CD14-positive monocyte (primary cell): ENCODE measurements around the gene RNF141. TPM values are rescaled to one million over a fixed set of nuclear protein-coding genes. Genes with fewer than 3 reads are reported as not detected.

Experiments
- DNase-seq, 3 donors: peaks; one replicate each; pipeline ENCODE4 v3.0.0-alpha.2; 2011 to 2022
- H2AFZ ChIP-seq: 2 replicates; pipeline ENCODE4 v1.6.0; 2012; ENCODE audit warnings: mild to moderate bottlenecking, low read depth, low read length, inconsistent platforms; ENCODE audit not compliant: insufficient read depth, poor library complexity, severe bottlenecking
- H3K27ac ChIP-seq, 2 donors: 1 replicate in 1 of 2; 2 replicates in 1 of 2; pipeline ENCODE4 v1.5.1; 2012 to 2013; ENCODE audit warnings: low read length in 2 of 2, control low read depth in 1 of 2, inconsistent platforms in 1 of 2, low read depth in 1 of 2, mild to moderate bottlenecking in 1 of 2
- H3K27me3 ChIP-seq, 2 donors: one replicate each; pipeline versions ENCODE4 v1.6.0 to v1.6.1; 2011 to 2013; ENCODE audit warnings: low read length in 2 of 2; ENCODE audit not compliant: control insufficient read depth in 2 of 2, insufficient read depth in 2 of 2
- H3K36me3 ChIP-seq, 2 donors: replicated peaks in 1 of 2; 1 replicate in 1 of 2; 2 replicates in 1 of 2; pipeline versions ENCODE4 v1.5.1 to v1.6.1; 2012 to 2013; ENCODE audit warnings: low read length in 2 of 2, control low read depth in 1 of 2, inconsistent platforms in 1 of 2, mild to moderate bottlenecking in 1 of 2; ENCODE audit not compliant: insufficient read depth in 2 of 2, control insufficient read depth in 1 of 2
- H3K4me1 ChIP-seq, 2 donors: 1 replicate in 1 of 2; 2 replicates in 1 of 2; pipeline versions ENCODE4 v1.5.1 to v1.6.1; 2012 to 2013; ENCODE audit warnings: low read length in 2 of 2, control low read depth in 1 of 2, inconsistent platforms in 1 of 2, mild to moderate bottlenecking in 1 of 2, moderate library complexity in 1 of 2; ENCODE audit not compliant: insufficient read depth in 2 of 2, control insufficient read depth in 1 of 2
- H3K4me2 ChIP-seq: replicated peaks from 2 replicates; pipeline ENCODE3; 2012; ENCODE audit warnings: low read length, moderate library complexity, mild to moderate bottlenecking; ENCODE audit not compliant: poor library complexity, severe bottlenecking; ENCODE audit errors: extremely low read depth
- H3K4me3 ChIP-seq, 3 experiments: fragments of 200-600 bp in 1 of 3; sonication (generic) in 1 of 3; replicated peaks in 1 of 3; 1 replicate in 2 of 3; 2 replicates in 1 of 3; pipeline ENCODE4 v1.5.1; 2011 to 2013; ENCODE audit warnings: low read length in 3 of 3, mild to moderate bottlenecking in 3 of 3, control low read depth in 2 of 3, low read depth in 2 of 3, inconsistent platforms in 1 of 3, moderate library complexity in 1 of 3
- H3K79me2 ChIP-seq: 2 replicates; pipeline ENCODE4 v1.6.0; 2012; ENCODE audit warnings: mild to moderate bottlenecking, control low read depth, inconsistent platforms, low read length, moderate library complexity; ENCODE audit not compliant: insufficient read depth
- H3K9ac ChIP-seq: 2 replicates; pipeline ENCODE4 v1.6.0; 2017; ENCODE audit warnings: low read length, mild to moderate bottlenecking; ENCODE audit not compliant: insufficient read depth, poor library complexity, severe bottlenecking
- H3K9me3 ChIP-seq, 2 donors: replicated peaks in 1 of 2; 1 replicate in 1 of 2; 2 replicates in 1 of 2; pipeline versions ENCODE4 v1.5.1 to v1.6.1; 2012 to 2013; ENCODE audit warnings: low read length in 2 of 2, control low read depth in 1 of 2; ENCODE audit not compliant: control insufficient read depth in 1 of 2, insufficient read depth in 1 of 2
- H4K20me1 ChIP-seq: 2 replicates; pipeline ENCODE4 v1.6.0; 2012; ENCODE audit warnings: mild to moderate bottlenecking, low read length, control low read depth, moderate library complexity; ENCODE audit not compliant: insufficient read depth
- H3K27ac Mint-ChIP-seq, 7 donors: one replicate each; pipeline ENCODE4 v1.8.0; 2020; ENCODE audit warnings: mild to moderate bottlenecking in 7 of 7, mixed read lengths in 7 of 7, moderate library complexity in 6 of 7, inconsistent platforms in 2 of 7
- H3K27me3 Mint-ChIP-seq, 3 donors: one replicate each; pipeline ENCODE4 v1.8.0; 2021 to 2022; ENCODE audit warnings: low read depth in 3 of 3, mild to moderate bottlenecking in 3 of 3, mixed read lengths in 3 of 3, moderate library complexity in 3 of 3, inconsistent platforms in 1 of 3
- H3K36me3 Mint-ChIP-seq, 2 donors: one replicate each; pipeline ENCODE4 v1.8.0; 2020; ENCODE audit warnings: mixed read lengths in 2 of 2, inconsistent platforms in 1 of 2, mild to moderate bottlenecking in 1 of 2
- H3K4me1 Mint-ChIP-seq: one replicate; pipeline ENCODE4 v1.8.0; 2020; ENCODE audit warnings: mild to moderate bottlenecking, mixed read lengths
- H3K4me3 Mint-ChIP-seq, 2 donors: one replicate each; pipeline ENCODE4 v1.8.0; 2020; ENCODE audit warnings: mild to moderate bottlenecking in 2 of 2, mixed read lengths in 2 of 2, moderate library complexity in 1 of 2
- H3K9me3 Mint-ChIP-seq, 7 donors: one replicate each; pipeline ENCODE4 v1.8.0; 2020 to 2022; ENCODE audit warnings: mixed read lengths in 7 of 7, mild to moderate bottlenecking in 6 of 7, moderate library complexity in 6 of 7, inconsistent platforms in 2 of 7
- CTCF ChIP-seq: fragments of 200-600 bp; IDR thresholded peaks from one replicate; pipeline ENCODE4 v1.8.0; 2022; ENCODE audit warnings: antibody characterized with exemption, mild to moderate bottlenecking
- WGBS: methylation state at CpG from one replicate; pipeline ENCODE4 v1.1.5; 2013; ENCODE audit warnings: missing lambda C conversion rate; ENCODE audit not compliant: insufficient coverage; 5-methylcytosine and 5-hydroxymethylcytosine counted together
- intact Hi-C, 2 donors: fragments of 100-400 bp; cut with micrococcal nuclease; formaldehyde crosslinking; loops; one replicate each; pipeline versions ENCODE4 v1.15.0 to v1.15.1; 2023
- polyA plus RNA-seq, 3 donors: library from polyadenylated mRNA; depleted of rRNA in 1 of 3; unstranded in 2 of 3; stranded (reverse) in 1 of 3; fragments of 300-500 nt in 2 of 3; fragments of >200 nt in 1 of 3; fragmentation: Illumina TruSeq in 2 of 3; gene quantifications; 1 replicate in 2 of 3; 2 replicates in 1 of 3; pipeline ENCODE4 v1.2.3, GENCODE V29; 2012 to 2021

RNF141 gene
- polyA plus RNA-seq, 3 donors: 19.7 to 114 (median 98.3) TPM

- Mint-ChIP-seq H3K27ac (no peak overlapping the region), H3K9me3 (peaks cover 0 to 2% (median 0%) of the 10 kb centered on the region in 7 donors), H3K27me3 (peaks cover 0 to 2% (median 1%) of the 10 kb centered on the region in 3 donors), H3K36me3 (peaks cover 65 to 70% of the 10 kb centered on the region in 2 donors), H3K4me3 (no peak overlapping the region), H3K4me1 (peaks cover 29% of the 10 kb centered on the region)
- intact Hi-C loops: no loop called here
- peaks cover 48% of the 10 kb centered on the region for H4K20me1 ChIP-seq
- H3K4me1 ChIP-seq: peaks cover 28 to 29% of the 10 kb centered on the region in 2 donors
- H3K9ac ChIP-seq: no peak overlapping the region
- no peak for TF ChIP-seq CTCF
- WGBS: 100% methylated on average over 1 of the region's 5 CpGs
- H3K36me3 ChIP-seq: peaks cover 57 to 67% of the 10 kb centered on the region in 2 donors
- no peak overlapping the region for H3K27ac ChIP-seq
- H3K4me3 ChIP-seq: no peak overlapping the region
- no peak overlapping the region for H3K4me2 ChIP-seq
- peaks cover 54% of the 10 kb centered on the region for H3K79me2 ChIP-seq
- no peak overlapping the region for H2AFZ ChIP-seq
- no peaks in the 10 kb centered on the region for H3K27me3 ChIP-seq
- DNase-seq: no peak
- no peaks in the 10 kb centered on the region for H3K9me3 ChIP-seq
Measured at GRCh38 chr11:10462746-10463300, 78.2 kb downstream of the RNF141 start.

Other genes with a start within 250 kb of the RNF141 start
- 10 to 100 TPM in 2 of 3 donors, 1 to 10 TPM in 1; 8.9 to 30.7 (median 16.4) TPM for gene SBF2, start 247.0 kb downstream of the RNF141 start, polyA plus RNA-seq
- gene ADM, start 236.1 kb downstream of the RNF141 start, polyA plus RNA-seq: 100 to 1,000 TPM in 1 of 3 donors, 10 to 100 TPM in 1, 1 to 10 TPM in 1; 9.5 to 224 (median 20.0) TPM
- gene AMPD3, start 85.9 kb downstream of the RNF141 start, polyA plus RNA-seq: 10 to 100 TPM; 10.5 to 24.3 (median 14.3) TPM
- under 1 TPM in 2 of 3 donors, not detected in 1; 0.07 to 0.31 TPM for gene LYVE1, start 27.5 kb upstream of the RNF141 start, polyA plus RNA-seq
- gene IRAG1, start 152.6 kb upstream of the RNF141 start, polyA plus RNA-seq: 1 to 10 TPM; 3.0 to 4.9 (median 3.3) TPM
- gene CTR9, start 210.1 kb upstream of the RNF141 start, polyA plus RNA-seq: 10 to 100 TPM in 2 of 3 donors, 1 to 10 TPM in 1; 5.0 to 37.5 (median 18.3) TPM